Left ventricle myocardium inferior (tissue), 1 donor: ENCODE data around the gene DEFB129. TPM values are rescaled to one million over a fixed set of nuclear protein-coding genes. Genes with fewer than 3 reads are reported as not detected.

Source experiments
- DNase-seq: peaks from one replicate; pipeline ENCODE4 v3.0.0-alpha.2; 2020
- H3K27ac ChIP-seq: fragments of 200-600 bp; replicated peaks from 2 replicates; pipeline ENCODE4 v1.8.0; 2021
- H3K27me3 ChIP-seq: fragments of 200-600 bp; 2 replicates; pipeline ENCODE4 v1.8.0; 2021; ENCODE audit warnings: low read depth
- H3K36me3 ChIP-seq: fragments of 200-600 bp; 2 replicates; pipeline ENCODE4 v1.8.0; 2021
- H3K4me1 ChIP-seq: fragments of 200-600 bp; 2 replicates; pipeline ENCODE4 v1.8.0; 2021
- H3K4me3 ChIP-seq: fragments of 200-600 bp; 2 replicates; pipeline ENCODE4 v1.8.0; 2021; ENCODE audit warnings: mild to moderate bottlenecking, moderate library complexity
- H3K9me3 ChIP-seq: fragments of 200-600 bp; replicated peaks from 2 replicates; pipeline ENCODE4 v1.8.0; 2021
- CTCF ChIP-seq: fragments of 200-600 bp; IDR thresholded peaks from 2 replicates; pipeline ENCODE4 v1.8.0; 2021; ENCODE audit warnings: antibody characterized with exemption, mild to moderate bottlenecking, borderline replicate concordance
- intact Hi-C: fragments of 100-400 bp; cut with micrococcal nuclease; formaldehyde crosslinking; loops from one replicate; pipeline ENCODE4 v1.11.0; 2022
- total RNA-seq: library from RNA; stranded (reverse); fragmentation: NEBNext Ultra II Directional; extraction: Animal tissue kit (Norgen Biotek cat#: 25700); gene quantifications from one replicate; pipeline ENCODE4 v1.2.1, GENCODE V29; 2021
- donor health status: DM: no; HTN: yes; CAD: no; lungs with severe emphysema.

DEFB129 gene
- total RNA-seq, 1 donor from 2014 or later = not detected

- no peaks in the 10 kb centered on the region for H3K9me3 ChIP-seq
- peak; percentile 53 for DNase-seq
- peak; percentile 35 for TF ChIP-seq CTCF
- no peaks in the 10 kb centered on the region for H3K27me3 ChIP-seq
- H3K4me1 ChIP-seq = peaks cover 5% of the 10 kb centered on the region
- peak overlapping the region; percentile 57 for H3K4me3 ChIP-seq
- peak overlapping the region; percentile 37 for H3K27ac ChIP-seq
- peaks cover 38% of the 10 kb centered on the region for H3K36me3 ChIP-seq
- intact Hi-C loops = no loop called here
Observed at GRCh38 chr20:278607-279571, 51.8 kb downstream of the DEFB129 start.

Other genes with a start within 250 kb of the DEFB129 start
- not detected for gene DEFB125, start 139.6 kb upstream of the DEFB129 start, total RNA-seq
- gene DEFB126, start 84.7 kb upstream of the DEFB129 start, total RNA-seq = not detected
- gene DEFB127, start 69.8 kb upstream of the DEFB129 start, total RNA-seq = not detected
- gene DEFB128, start 37.5 kb upstream of the DEFB129 start, total RNA-seq = not detected
- not detected for gene DEFB132, start 30.5 kb downstream of the DEFB129 start, total RNA-seq
- gene C20orf96, start 63.5 kb downstream of the DEFB129 start, total RNA-seq = 6.6 TPM
- gene ZCCHC3, start 70.3 kb downstream of the DEFB129 start, total RNA-seq = 11.8 TPM
- 12.3 TPM for gene SOX12, start 98.3 kb downstream of the DEFB129 start, total RNA-seq
- 17.5 TPM for gene NRSN2, start 119.9 kb downstream of the DEFB129 start, total RNA-seq
- gene TRIB3, start 153.5 kb downstream of the DEFB129 start, total RNA-seq = 0.69 TPM
- gene RBCK1, start 181.0 kb downstream of the DEFB129 start, total RNA-seq = 49.7 TPM
- gene TBC1D20, start 235.3 kb downstream of the DEFB129 start, total RNA-seq = 23.0 TPM